GM21737 (cell line): Measurements from ENCODE around the gene CLMP.

Experiments used
- ATAC-seq: cut with Tn5 transposase; IDR thresholded peaks from one replicate; pipeline ENCODE4 v1.9.1; 2021; ENCODE audit warnings: mild to moderate bottlenecking, moderate library complexity; ENCODE audit not compliant: unreplicated experiment

CLMP gene

GRCh38 chr11:123034597-123034996 lies 160.5 kb downstream of the CLMP start:
- ATAC-seq = no peak

GRCh38 chr11:123033895-123034294 lies 161.2 kb downstream of the CLMP start:
- no peak for ATAC-seq

GRCh38 chr11:123030517-123030916 lies 164.5 kb downstream of the CLMP start:
- ATAC-seq = no peak

- no peak for ATAC-seq
These were observed 174.1 kb downstream of the CLMP start for GRCh38 chr11:123020968-123021367.
